Stimulated activated CD8-positive, alpha-beta memory T cell treated with anti-CD3 and anti-CD28 coated beads, Interleukin-12 subunit alpha, Interleukin-12 subunit beta, amount 100 ng/mL, for 4 hours (primary cell): ENCODE measurements around the gene ESR1.

Source experiments
- DNase-seq: peaks from one replicate; pipeline ENCODE4 v3.0.0-alpha.2; 2020; ENCODE audit warnings: low read depth

The ESR1 gene

DNA sequence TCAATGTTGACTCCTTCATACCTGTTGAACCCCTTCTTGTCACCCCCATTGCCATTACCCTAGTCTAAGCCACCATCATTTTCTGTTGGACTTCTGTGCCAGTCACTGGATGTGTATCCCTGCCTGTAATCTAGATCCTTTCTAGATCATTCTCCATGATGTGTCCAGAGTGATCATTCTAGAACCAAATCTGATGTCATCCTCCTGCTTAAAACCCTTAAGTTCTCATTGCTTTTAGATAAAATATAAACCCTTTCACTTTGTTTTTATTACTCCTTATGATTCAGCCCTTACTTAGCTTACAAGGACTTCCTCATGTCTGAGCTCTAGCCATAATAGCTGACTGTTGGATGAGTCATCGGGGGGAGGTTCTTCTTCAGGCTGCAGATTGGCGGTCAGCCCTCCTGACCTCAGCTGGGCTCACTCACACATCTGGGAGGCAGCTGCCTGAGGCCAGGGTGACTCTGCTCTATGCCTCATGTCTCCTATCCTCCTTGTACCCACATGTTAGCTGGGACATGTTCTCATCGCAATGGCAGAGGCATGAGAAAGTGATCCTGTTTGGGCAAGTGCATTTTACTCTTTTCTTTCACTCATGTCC lies 287.6 kb downstream of the ESR1 start:
- no peak for DNase-seq

- no peak for DNase-seq
Measured at GRCh38 chr6:152096863-152097496, 289.5 kb downstream of the ESR1 start.

DNA sequence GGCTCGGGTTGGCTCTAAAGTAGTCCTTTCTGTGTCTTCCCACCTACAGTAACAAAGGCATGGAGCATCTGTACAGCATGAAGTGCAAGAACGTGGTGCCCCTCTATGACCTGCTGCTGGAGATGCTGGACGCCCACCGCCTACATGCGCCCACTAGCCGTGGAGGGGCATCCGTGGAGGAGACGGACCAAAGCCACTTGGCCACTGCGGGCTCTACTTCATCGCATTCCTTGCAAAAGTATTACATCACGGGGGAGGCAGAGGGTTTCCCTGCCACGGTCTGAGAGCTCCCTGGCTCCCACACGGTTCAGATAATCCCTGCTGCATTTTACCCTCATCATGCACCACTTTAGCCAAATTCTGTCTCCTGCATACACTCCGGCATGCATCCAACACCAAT lies 291.2 kb downstream of the ESR1 start:
- no peak for DNase-seq

DNA sequence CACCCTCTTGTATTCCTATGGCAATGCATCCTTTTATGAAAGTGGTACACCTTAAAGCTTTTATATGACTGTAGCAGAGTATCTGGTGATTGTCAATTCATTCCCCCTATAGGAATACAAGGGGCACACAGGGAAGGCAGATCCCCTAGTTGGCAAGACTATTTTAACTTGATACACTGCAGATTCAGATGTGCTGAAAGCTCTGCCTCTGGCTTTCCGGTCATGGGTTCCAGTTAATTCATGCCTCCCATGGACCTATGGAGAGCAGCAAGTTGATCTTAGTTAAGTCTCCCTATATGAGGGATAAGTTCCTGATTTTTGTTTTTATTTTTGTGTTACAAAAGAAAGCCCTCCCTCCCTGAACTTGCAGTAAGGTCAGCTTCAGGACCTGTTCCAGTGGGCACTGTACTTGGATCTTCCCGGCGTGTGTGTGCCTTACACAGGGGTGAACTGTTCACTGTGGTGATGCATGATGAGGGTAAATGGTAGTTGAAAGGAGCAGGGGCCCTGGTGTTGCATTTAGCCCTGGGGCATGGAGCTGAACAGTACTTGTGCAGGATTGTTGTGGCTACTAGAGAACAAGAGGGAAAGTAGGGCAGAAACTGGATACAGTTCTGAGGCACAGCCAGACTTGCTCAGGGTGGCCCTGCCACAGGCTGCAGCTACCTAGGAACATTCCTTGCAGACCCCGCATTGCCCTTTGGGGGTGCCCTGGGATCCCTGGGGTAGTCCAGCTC lies 292.1 kb downstream of the ESR1 start:
- DNase-seq = no peak

DNA sequence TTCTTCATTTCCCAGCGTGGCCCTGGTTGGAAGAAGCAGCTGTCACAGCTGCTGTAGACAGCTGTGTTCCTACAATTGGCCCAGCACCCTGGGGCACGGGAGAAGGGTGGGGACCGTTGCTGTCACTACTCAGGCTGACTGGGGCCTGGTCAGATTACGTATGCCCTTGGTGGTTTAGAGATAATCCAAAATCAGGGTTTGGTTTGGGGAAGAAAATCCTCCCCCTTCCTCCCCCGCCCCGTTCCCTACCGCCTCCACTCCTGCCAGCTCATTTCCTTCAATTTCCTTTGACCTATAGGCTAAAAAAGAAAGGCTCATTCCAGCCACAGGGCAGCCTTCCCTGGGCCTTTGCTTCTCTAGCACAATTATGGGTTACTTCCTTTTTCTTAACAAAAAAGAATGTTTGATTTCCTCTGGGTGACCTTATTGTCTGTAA lies 292.7 kb downstream of the ESR1 start:
- no peak for DNase-seq

DNA sequence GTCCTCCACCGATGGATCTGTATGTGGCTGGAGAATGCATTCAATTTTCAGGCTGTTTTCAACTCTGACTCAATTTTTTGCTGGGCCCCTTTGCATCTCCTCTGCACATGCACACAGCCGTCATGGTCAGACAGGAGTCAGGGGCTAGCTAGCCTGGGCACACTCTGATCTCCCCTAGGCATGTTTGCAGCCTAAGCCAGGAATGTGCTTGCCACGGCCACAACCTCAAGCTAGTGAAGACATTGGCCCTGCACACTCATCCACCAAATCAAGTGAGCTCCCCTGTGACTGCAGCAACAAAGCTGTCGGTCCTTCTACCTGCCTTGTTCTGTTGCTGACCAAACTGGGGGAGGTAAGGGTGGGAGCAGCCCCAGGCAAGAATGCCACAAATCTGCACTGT lies 300.5 kb downstream of the ESR1 start:
- no peak for DNase-seq

- DNase-seq = no peak
Measured at GRCh38 chr6:152110886-152111820, 303.7 kb downstream of the ESR1 start.

DNA sequence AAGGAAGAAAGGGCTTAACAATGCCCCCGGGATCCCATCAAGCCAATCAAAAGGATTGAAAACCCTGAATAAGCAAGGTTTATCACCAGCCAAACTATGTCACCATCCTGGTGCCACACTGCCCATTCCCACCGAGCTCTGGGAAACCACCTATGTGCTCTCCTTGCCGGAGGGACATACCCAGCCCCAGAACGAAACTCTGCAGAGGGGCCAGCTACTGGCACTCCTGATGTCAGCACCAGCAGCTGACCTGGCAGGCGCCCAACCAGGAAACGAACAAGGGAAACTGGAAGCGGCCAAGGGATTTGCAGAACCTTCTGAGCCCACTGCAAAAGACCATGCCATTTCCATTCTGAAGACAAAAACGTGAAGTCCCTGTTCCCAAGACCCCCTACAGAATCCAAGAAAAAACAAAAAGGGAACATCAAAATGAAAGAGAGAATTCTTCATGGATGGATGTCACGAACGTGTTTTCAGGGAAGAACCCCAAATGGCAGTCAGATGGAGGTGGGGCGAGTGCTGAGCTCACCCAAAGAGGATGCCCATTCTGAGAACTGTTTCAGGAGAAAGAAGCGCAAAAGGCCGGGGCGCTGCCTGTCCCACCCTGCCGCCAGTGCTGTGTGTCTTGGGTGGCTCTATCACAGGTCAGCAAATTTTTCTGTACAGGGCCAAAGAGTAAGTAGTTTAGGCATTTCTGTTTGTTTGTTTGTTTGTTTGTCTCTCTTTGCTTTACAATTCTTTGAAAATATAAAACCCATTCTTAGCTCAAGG lies 305.2 kb downstream of the ESR1 start:
- DNase-seq = no peak

DNA sequence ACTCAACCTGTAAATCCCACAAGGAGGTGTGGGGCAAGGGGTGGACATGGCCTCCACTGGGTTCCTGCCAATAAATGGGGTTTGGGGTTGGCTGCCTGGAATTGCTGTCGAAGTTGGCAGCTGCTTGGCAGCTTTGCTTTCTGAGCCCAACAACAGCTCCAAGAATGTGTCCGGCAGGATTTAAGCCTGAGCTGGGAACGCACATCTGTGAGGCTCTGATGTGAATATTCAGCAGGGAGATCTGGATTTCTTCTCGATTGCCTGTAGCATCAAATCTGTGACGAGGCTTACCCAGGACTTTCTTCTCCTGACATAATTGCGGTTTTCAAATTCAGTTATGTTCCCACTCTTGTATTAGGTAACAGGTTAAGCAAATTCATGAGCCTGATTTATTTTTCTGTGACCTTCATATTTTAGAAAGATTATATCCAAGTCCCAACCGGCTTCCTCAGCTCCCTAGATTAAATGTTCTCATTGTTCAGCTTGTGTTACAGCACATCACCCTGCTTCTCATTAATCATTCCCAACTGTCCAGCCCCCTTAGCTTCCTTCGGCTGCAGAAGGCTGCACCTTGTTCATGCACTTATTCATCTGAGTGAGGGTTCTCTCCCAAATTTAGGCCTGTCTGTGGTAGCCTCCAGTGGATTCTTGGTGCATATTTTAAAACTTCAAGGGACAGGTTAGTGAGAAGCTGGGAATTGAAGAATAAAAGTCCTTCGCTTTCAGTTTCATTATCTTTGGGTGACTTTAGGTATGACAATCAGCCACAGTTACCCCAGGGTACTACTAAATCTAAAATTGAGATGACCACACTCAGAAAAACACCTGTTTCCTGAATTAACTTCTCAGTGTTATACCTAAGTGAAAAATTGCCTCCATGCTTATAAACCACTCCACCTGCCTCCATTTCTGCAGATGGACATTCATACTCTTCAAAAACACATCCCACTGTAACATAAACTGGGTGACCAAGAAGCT lies 310.0 kb downstream of the ESR1 start:
- no peak for DNase-seq

- DNase-seq = no peak
Measured at GRCh38 chr6:152118224-152118623, 310.7 kb downstream of the ESR1 start.

DNA sequence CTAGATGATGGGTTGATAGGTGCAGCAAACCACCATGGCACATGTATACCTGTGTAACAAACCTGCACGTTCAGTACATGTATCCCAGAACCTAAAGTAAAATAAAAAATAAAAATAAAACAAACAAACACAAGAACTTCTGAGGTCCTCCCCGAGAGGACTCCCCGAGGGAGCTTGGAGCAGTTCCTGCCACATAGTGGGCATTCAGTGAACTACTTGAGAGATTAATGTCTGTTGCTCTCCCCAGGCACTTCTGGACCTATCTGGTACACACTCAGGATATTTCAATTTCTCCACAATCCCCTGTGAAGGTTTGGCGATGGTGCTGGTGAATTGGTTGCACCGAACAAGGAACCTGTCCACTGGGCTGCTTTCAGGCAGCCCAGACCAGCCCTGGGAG lies 311.2 kb downstream of the ESR1 start:
- DNase-seq = no peak

DNA sequence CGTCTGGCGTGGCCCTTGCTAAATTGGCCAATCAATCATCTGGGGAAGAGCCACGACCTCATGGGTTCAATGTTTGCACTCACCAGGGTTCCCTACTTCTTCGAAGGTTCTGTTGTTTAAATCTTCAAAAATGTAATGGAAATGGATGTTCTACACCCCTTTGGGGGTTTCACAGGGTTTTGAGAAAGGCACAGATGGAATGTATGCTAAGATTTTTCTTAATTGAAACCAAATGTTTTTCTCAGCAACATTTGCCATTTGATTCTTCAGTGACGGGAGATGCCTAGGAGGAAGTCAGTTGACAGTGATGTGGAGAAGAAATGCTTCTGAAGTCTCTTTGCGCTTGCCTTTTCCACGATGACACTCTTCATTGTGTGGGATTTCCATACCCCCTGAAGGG lies 312.3 kb downstream of the ESR1 start:
- no peak for DNase-seq

DNA sequence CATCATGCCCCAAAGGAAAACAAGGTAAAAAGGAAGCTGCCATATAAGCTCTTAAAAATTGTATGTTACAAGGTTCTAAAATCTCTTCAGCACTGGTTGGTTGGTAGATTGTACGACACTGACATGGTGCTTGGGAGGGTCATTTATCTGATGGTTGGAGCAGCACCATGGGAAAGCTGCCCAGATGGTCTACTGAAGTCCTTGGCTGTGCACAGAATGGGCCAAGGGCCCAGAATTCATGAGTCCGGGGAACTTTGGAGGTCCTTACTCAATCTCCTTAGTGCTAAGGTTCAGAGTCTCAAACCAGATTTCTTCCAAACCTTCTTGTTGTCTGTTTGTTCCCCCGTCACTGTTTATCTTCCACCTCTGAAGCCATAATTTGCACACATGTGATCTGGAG lies 314.4 kb downstream of the ESR1 start:
- no peak for DNase-seq

- no peak for DNase-seq
Measured at GRCh38 chr6:152122434-152122833, 315.0 kb downstream of the ESR1 start.

- DNase-seq = no peak
Measured at GRCh38 chr6:152123076-152123475, 315.6 kb downstream of the ESR1 start.

- DNase-seq = no peak
Measured at GRCh38 chr6:152124429-152125074, 317.1 kb downstream of the ESR1 start.

- DNase-seq = no peak
Measured at GRCh38 chr6:152127432-152128165, 320.1 kb downstream of the ESR1 start.

DNA sequence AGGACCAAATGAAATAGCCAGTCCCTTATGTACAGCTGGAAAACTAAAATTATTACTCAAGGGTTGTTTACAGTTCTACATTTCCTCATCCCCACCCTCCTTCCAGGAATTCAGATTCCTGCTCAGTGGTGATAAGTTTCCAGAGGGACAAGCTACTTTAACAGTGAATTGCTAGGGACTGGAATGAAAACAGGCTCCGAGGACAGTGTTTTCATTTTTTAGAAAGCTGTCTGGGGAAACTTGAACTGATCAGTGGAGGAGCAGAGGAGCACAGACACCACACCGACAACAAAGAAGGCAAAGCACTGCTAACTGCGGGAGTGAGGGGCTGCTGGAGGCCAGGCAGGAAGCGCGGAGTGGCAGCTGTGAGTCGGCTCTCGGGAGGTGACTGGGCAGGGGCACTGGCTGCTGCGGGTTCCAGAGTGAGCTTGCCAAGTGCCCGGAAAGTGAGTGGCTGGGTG lies 322.2 kb downstream of the ESR1 start:
- no peak for DNase-seq

DNA sequence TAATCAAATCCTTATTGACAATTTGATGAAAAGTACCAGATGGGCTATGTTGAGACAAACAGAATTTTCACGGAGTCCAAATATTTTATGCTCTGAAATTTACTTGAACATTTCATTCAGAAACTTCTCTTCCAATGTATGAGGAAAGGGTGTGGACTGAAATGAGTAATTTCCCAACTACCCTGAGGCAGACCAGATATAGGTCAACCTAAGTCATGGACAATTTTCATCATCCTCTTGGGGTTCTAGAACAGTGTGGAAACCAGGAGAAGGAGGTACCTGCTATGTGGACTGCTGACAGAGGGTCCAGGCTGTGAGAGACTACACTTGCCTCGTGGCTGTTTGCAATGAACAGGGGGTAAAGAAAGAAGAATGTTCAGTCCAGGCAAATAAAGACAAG lies 323.0 kb downstream of the ESR1 start:
- DNase-seq = no peak
